GM12872 (cell line): ENCODE measurements around the gene PATL1.

Source experiments
- CTCF ChIP-seq: IDR thresholded peaks from 3 replicates; pipeline ENCODE4 v1.5.1; 2011; ENCODE audit warnings: low read depth, mild to moderate bottlenecking, low read length, moderate library complexity; ENCODE audit not compliant: insufficient read depth

Gene PATL1

DNA sequence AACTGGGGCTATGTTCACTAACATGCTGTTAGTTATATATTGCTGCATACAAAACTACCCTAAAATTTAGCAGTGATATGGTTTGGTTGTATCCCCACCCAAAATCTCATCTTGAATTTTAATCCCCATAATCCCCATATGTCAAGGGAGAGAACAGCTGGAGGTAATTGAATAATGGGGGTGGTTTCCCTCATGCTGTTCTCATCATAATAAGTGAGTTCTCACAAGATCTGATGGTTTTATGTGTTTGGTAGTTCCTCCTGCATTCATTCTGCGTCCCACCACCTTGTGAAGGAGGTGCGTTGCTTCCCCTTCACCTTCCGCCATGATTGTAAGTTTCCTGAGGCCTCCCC is 10.0 kb upstream of the PATL1 start:
- no peak for TF ChIP-seq CTCF

GRCh38 chr11:59678118-59678812 is 9.4 kb upstream of the PATL1 start:
- TF ChIP-seq CTCF, result no peak

GRCh38 chr11:59676205-59676604 is 7.4 kb upstream of the PATL1 start:
- no peak for TF ChIP-seq CTCF

DNA sequence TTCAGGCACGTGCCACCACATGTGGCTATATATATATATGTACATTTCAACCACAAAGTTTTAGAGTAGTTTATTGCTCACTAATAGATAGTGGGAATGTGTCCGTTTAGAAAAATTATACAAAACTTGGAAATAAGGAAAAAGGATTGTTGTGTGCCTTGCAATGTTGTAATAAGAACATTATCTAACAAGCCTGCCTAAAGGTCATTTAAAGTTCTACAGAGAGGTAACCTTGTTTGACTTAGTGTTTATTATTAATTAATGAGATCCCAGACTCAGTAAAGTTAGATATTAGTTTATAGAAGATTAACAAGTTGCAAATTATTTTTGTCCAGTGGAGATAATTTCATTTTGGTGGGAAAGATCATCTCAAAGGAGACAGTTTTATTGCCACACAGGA is 5.5 kb upstream of the PATL1 start:
- TF ChIP-seq CTCF, result no peak

DNA sequence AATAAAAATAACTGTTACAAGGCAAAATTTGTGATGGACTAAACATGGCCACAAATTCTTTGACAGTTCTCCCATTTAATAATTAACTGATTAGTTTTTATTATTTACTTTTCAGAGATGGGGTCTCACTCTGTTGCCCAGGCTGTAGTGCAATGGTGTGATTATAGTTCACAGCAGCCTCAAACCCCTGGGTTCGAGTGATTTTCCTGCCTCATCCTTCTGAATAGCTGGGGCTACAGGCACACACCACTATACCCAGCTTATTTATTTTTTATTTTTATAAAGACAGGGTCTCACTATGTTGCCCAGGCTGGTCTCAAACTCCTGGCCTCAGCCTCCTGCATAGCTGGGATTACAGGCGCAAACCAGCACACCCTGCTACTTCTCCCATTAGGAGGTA is 4.5 kb upstream of the PATL1 start:
- TF ChIP-seq CTCF, result no peak

DNA sequence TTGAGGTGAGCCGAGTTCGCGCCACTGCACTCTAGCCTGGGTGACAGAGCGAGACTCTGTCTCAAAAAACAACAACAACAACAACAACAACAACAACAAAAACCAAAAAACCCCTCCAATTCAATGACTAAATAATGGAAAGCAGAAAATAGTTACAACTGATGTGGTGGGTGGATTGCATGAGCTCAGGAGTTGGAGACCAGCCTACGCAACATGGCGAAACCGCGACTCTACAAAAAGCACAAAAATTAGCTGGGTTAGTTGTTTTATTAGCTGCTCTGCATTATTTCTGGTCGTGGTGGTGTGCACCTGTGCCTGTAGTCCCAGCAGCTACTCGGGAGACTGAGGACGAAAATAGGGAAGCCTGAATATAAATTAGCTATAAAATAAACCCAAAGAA is 2.6 kb upstream of the PATL1 start:
- no peak for TF ChIP-seq CTCF

GRCh38 chr11:59669611-59670009 is 773 bp upstream of the PATL1 start:
- TF ChIP-seq CTCF, result no peak
